ENCODE results near the gene AARS1.
"Not testable (repeated sequence)": the region's sequence is repeated elsewhere in the genome, so short reads cannot be mapped to it uniquely, and the experiment has no call there.

AARS1 gene

GRCh38 chr16:70270176-70270575 lies 19.1 kb downstream of the AARS1 start:
- no peak for DNase-seq

GRCh38 chr16:70269471-70269870 lies 19.8 kb downstream of the AARS1 start:
- no peak for DNase-seq

- not testable (repeated sequence) for DNase-seq
These were observed 21.4 kb downstream of the AARS1 start for GRCh38 chr16:70267922-70268321.

GRCh38 chr16:70267516-70267915 lies 21.8 kb downstream of the AARS1 start:
- peak in 1 of 6 experiments; percentile 6 for DNase-seq

GRCh38 chr16:70259903-70260302 lies 29.4 kb downstream of the AARS1 start:
- not testable (repeated sequence) for DNase-seq

GRCh38 chr16:70258946-70259345 lies 30.4 kb downstream of the AARS1 start:
- DNase-seq = no peak

- no peak for DNase-seq
These were observed 31.2 kb downstream of the AARS1 start for GRCh38 chr16:70258065-70258464.

GRCh38 chr16:70257391-70257790 lies 31.9 kb downstream of the AARS1 start:
- DNase-seq = no peak

GRCh38 chr16:70255574-70255973 lies 33.7 kb downstream of the AARS1 start:
- no peak for DNase-seq

- no peak for DNase-seq
These were observed 34.4 kb downstream of the AARS1 start for GRCh38 chr16:70254965-70255286.

- no peak for DNase-seq
These were observed 34.9 kb downstream of the AARS1 start for GRCh38 chr16:70254180-70254964.

GRCh38 chr16:70253291-70254106 lies 35.8 kb downstream of the AARS1 start:
- DNase-seq = peak in 4 of 6 experiments; percentile 5 to 8 (median 8)

- DNase-seq = no peak
These were observed 36.8 kb downstream of the AARS1 start for GRCh38 chr16:70252355-70252988.

GRCh38 chr16:70251629-70252354 lies 37.5 kb downstream of the AARS1 start, which contains the start of gene EXOSC6:
Gene EXOSC6, minus strand, starts transcription at chr16:70251940. Its CDS starts 40 bp downstream, at chr16:70251900.
- peak; percentile 83 to 91 (median 88) for DNase-seq

GRCh38 chr16:70250748-70251628 lies 38.3 kb downstream of the AARS1 start:
- peak in 3 of 6 experiments; percentile 38 to 59 (median 41) for DNase-seq

GRCh38 chr16:70249697-70250096 lies 39.6 kb downstream of the AARS1 start:
- not testable (repeated sequence) for DNase-seq

GRCh38 chr16:70238773-70239172 lies 50.5 kb downstream of the AARS1 start:
- not testable (repeated sequence) for DNase-seq

GRCh38 chr16:70231831-70232230 lies 57.5 kb downstream of the AARS1 start:
- DNase-seq = not testable (repeated sequence)

GRCh38 chr16:70226024-70226423 lies 63.3 kb downstream of the AARS1 start:
- DNase-seq = not testable (repeated sequence)

GRCh38 chr16:70225430-70225829 lies 63.9 kb downstream of the AARS1 start:
- not testable (repeated sequence) for DNase-seq

- not testable (repeated sequence) for DNase-seq
These were observed 64.7 kb downstream of the AARS1 start for GRCh38 chr16:70224645-70225044.
